ENCODE results near the gene PHF24. TPM values are rescaled to one million over a fixed set of nuclear protein-coding genes. Genes with fewer than 3 reads are reported as not detected.

Gene PHF24
- total and polyA plus RNA-seq, 10 of the 15 experiments (the other 5 are each of a cell fraction or from before 2014, with no cell fraction given), result 0.02 to 0.04 TPM; not detected in 8

- TF ChIP-seq REST (IDR thresholded peaks at IDR 0.05; ENCODE audit: low read depth, low read length) (no peak), TARDBP (IDR thresholded peaks at IDR 0.05; ENCODE audit: borderline replicate concordance) (no peak), HCFC1 (IDR thresholded peaks at IDR 0.05; ENCODE audit: low read length) (no peak), SIX5 (IDR thresholded peaks at IDR 0.05; ENCODE audit: low read depth, low read length, severe bottlenecking) (no peak), BMI1 (IDR thresholded peaks at IDR 0.05; ENCODE audit: borderline replicate concordance) (no peak), EED (IDR thresholded peaks at IDR 0.05; ENCODE audit: low read depth) (no peak), CREM (IDR thresholded peaks at IDR 0.05; ENCODE audit: low read depth) (0 out of 2 replicates have a peak, but pooled peaks have one; percentile 30), NFXL1 (IDR thresholded peaks at IDR 0.05; ENCODE audit: borderline replicate concordance) (no peak), MTA2 (IDR thresholded peaks at IDR 0.05; ENCODE audit: low read depth) (no peak), POLR2AphosphoS5 (IDR thresholded peaks at IDR 0.05; ENCODE audit: low read length) (no peak), MEF2B (IDR thresholded peaks at IDR 0.05; ENCODE audit: partially characterized antibody, poor library complexity, severe bottlenecking) (peak; percentile 13), EGR1 (IDR thresholded peaks at IDR 0.05; ENCODE audit: borderline replicate concordance in 1 of 2, low read depth in 2 of 2, low read length in 2 of 2) (0 out of 3 replicates have a peak, but pooled peaks of 1 of the 2 experiments have one; percentile 24), NR2C2 (IDR thresholded peaks at IDR 0.05; ENCODE audit: borderline replicate concordance, control insufficient read depth, insufficient read length, low read depth) (no peak), CBFB (IDR thresholded peaks at IDR 0.05; ENCODE audit: low read depth) (0 out of 2 replicates have a peak, but pooled peaks have one; percentile 26), STAT1 (conservative IDR thresholded peaks at IDR 0.05) (no peak), PAX5 (IDR thresholded peaks at IDR 0.05; ENCODE audit: borderline replicate concordance, low read depth, low read length) (no peak)
- TF ChIP-seq, protein P1, sequence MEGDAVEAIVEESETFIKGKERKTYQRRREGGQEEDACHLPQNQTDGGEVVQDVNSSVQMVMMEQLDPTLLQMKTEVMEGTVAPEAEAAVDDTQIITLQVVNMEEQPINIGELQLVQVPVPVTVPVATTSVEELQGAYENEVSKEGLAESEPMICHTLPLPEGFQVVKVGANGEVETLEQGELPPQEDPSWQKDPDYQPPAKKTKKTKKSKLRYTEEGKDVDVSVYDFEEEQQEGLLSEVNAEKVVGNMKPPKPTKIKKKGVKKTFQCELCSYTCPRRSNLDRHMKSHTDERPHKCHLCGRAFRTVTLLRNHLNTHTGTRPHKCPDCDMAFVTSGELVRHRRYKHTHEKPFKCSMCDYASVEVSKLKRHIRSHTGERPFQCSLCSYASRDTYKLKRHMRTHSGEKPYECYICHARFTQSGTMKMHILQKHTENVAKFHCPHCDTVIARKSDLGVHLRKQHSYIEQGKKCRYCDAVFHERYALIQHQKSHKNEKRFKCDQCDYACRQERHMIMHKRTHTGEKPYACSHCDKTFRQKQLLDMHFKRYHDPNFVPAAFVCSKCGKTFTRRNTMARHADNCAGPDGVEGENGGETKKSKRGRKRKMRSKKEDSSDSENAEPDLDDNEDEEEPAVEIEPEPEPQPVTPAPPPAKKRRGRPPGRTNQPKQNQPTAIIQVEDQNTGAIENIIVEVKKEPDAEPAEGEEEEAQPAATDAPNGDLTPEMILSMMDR (IDR thresholded peaks at IDR 0.05 in 2 of 3, conservative IDR thresholded peaks at IDR 0.05 in 1 of 3; ENCODE audit: control insufficient read depth in 2 of 3, extremely low read depth in 1 of 3, insufficient read depth in 1 of 3, low read depth in 3 of 3, low read length in 3 of 3), result peak; percentile 22 to 33 (median 24); a peak in 4 of 6 replicates
Observed at GRCh38 chr9:34991607-34992375, 33.7 kb downstream of the PHF24 start (continued).
